ENCODE results near the gene ACACB. TPM values are rescaled to one million over a fixed set of nuclear protein-coding genes. Genes with fewer than 3 reads are reported as not detected.

The ACACB gene
- polyA plus RNA-seq, 2 of the 4 experiments (the other 2 are of a cell fraction) = 6.8 to 7.6 TPM

- WGBS (ENCODE audit: missing lambda C conversion rate) = 78% methylated on average over 12 of the region's 12 CpGs
- peaks cover 8% of the 10 kb centered on the region; the same call in 1 of the 3 replicates for H3K4me1 ChIP-seq
- no peaks in the 10 kb centered on the region for H3K9me3 ChIP-seq
- no peak overlapping the region for H3K4me3 ChIP-seq
- FAIRE-seq = no peak
- TF ChIP-seq CBX2 (IDR thresholded peaks at IDR 0.05; ENCODE audit: borderline replicate concordance, low read depth) = no peak
- no peak for TF ChIP-seq CEBPB (IDR thresholded peaks at IDR 0.05)
- TF ChIP-seq RFX5 (IDR thresholded peaks at IDR 0.05) = no peak
- no peak for TF ChIP-seq MYC (IDR thresholded peaks at IDR 0.05; ENCODE audit: borderline replicate concordance, low read length)
- no peak for TF ChIP-seq HDAC2 (IDR thresholded peaks at IDR 0.05)
- TF ChIP-seq ELK1 (IDR thresholded peaks at IDR 0.05; ENCODE audit: low read depth, low read length) = no peak
- TF ChIP-seq TP53 (CRISPR knock-in tag; IDR thresholded peaks at IDR 0.05) = no peak
- TF ChIP-seq FOSB (CRISPR knock-in tag; IDR thresholded peaks at IDR 0.05) = no peak
- TF ChIP-seq ATOH8 (CRISPR knock-in tag; IDR thresholded peaks at IDR 0.05; ENCODE audit: low read depth) = no peak
- no peak for TF ChIP-seq RCOR1 (IDR thresholded peaks at IDR 0.05; ENCODE audit: low read depth, low read length)
- no peak for TF ChIP-seq JUNB (IDR thresholded peaks at IDR 0.05)
- no peak for TF ChIP-seq RAD21 (conservative IDR thresholded peaks at IDR 0.05 in 1 of 2, IDR thresholded peaks at IDR 0.05 in 1 of 2)
- no peak for TF ChIP-seq CHD4 (IDR thresholded peaks at IDR 0.05; ENCODE audit: borderline replicate concordance)
- TF ChIP-seq ZNF302 (CRISPR knock-in tag; IDR thresholded peaks at IDR 0.05) = no peak
- TF ChIP-seq HES2 (IDR thresholded peaks at IDR 0.05) = no peak
- no peak for TF ChIP-seq RNF2 (IDR thresholded peaks at IDR 0.05; ENCODE audit: borderline replicate concordance, low read depth)
- no peak for TF ChIP-seq EHMT2 (IDR thresholded peaks at IDR 0.05; ENCODE audit: low read depth)
- no peak for TF ChIP-seq NFE2L2 (conservative IDR thresholded peaks at IDR 0.05; ENCODE audit: low read length)
- no peak for ATAC-seq
- H3K4me2 ChIP-seq = no peak overlapping the region
- ChIA-PET POLR2A (no interaction called here), CTCF (interaction anchor here (1.2 to 1.4 kb wide), 3 partner anchors 9 to 260 kb away, joined by 3 read pairs; no protein-coding TSS in a partner anchor)
- no peak for DNase-seq (ENCODE audit: low read depth in 1 of 2, low spot score in 1 of 2)
- no peak overlapping the region for H3K27ac ChIP-seq
Measured at GRCh38 chr12:109124878-109125648, 8.7 kb downstream of the ACACB start.

- peaks cover 8% of the 10 kb centered on the region; the same call in 1 of the 3 replicates for H3K4me1 ChIP-seq
- ATAC-seq = no peak
- DNase-seq (ENCODE audit: low read depth in 1 of 2, low spot score in 1 of 2) = no peak
- H3K27ac ChIP-seq = no peak overlapping the region
- WGBS (ENCODE audit: missing lambda C conversion rate) = 75% methylated on average over 7 of the region's 7 CpGs
- H3K4me2 ChIP-seq = no peak overlapping the region
- FAIRE-seq = no peak
- POLR2A ChIA-PET = no interaction called here
- CTCF ChIA-PET = interaction anchor here (1.4 kb wide), 1 partner anchor 8 kb away, joined by 3 read pairs; no protein-coding TSS in a partner anchor
- H3K4me3 ChIP-seq = no peak overlapping the region
- H3K9me3 ChIP-seq = no peaks in the 10 kb centered on the region
- TF ChIP-seq KDM1A (IDR thresholded peaks at IDR 0.05; ENCODE audit: low read depth) = no peak
- TF ChIP-seq ZFP36 (IDR thresholded peaks at IDR 0.05; ENCODE audit: borderline replicate concordance, partially characterized antibody) = no peak
- TF ChIP-seq NR3C1 (IDR thresholded peaks at IDR 0.05) = no peak
- no peak for TF ChIP-seq NFE2L2 (conservative IDR thresholded peaks at IDR 0.05; ENCODE audit: low read length)
- TF ChIP-seq CHD2 (IDR thresholded peaks at IDR 0.05; ENCODE audit: low read length, partially characterized antibody) = no peak
- no peak for TF ChIP-seq FOXS1 (CRISPR knock-in tag; IDR thresholded peaks at IDR 0.05)
- TF ChIP-seq REST (IDR thresholded peaks at IDR 0.05) = no peak
- TF ChIP-seq HOXB5 (CRISPR knock-in tag; IDR thresholded peaks at IDR 0.05) = no peak
- no peak for TF ChIP-seq ESRRA (IDR thresholded peaks at IDR 0.05; ENCODE audit: borderline replicate concordance, low read length)
- no peak for TF ChIP-seq ELK1 (IDR thresholded peaks at IDR 0.05; ENCODE audit: low read depth, low read length)
- TF ChIP-seq HEYL (CRISPR knock-in tag; IDR thresholded peaks at IDR 0.05) = no peak
- no peak for TF ChIP-seq HOXA7 (CRISPR knock-in tag; IDR thresholded peaks at IDR 0.05)
- no peak for TF ChIP-seq POLR2A (IDR thresholded peaks at IDR 0.05; ENCODE audit: low read length)
Measured at GRCh38 chr12:109125791-109126190, 9.4 kb downstream of the ACACB start.
